Astrocyte of the hippocampus (primary cell): ENCODE measurements around the gene TAF11L13.
"Not testable (repeated sequence)": the region's sequence is repeated elsewhere in the genome, so short reads cannot be mapped to it uniquely, and the experiment has no call there.

Experiments used
- DNase-seq: peaks from one replicate; pipeline ENCODE4 v3.0.0; 2011; ENCODE audit warnings: low read depth, low spot score

Gene TAF11L13

DNA sequence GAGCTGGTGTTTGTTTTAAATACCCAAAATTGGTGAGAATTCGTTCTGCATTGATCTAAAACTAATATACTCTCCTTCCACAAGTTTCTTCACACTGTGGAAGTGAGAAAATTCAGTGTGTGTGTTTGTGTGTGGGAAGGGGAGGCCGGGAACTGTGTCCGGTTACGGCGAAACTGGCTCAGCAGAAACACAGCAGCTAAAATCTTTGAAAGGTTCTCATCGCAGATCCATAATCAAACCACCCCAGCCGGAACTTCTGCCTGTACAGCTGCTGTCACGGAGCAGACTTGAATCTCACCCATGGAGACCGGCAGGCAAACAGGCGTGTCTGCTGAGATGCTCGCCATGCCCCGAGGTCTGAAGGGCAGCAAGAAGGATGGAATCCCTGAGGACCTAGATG lies at the start of gene TAF11L13:
Gene TAF11L13, plus strand, starts transcription at position 301 of the 400 bp plus-strand sequence.
- not testable (repeated sequence) for DNase-seq

DNA sequence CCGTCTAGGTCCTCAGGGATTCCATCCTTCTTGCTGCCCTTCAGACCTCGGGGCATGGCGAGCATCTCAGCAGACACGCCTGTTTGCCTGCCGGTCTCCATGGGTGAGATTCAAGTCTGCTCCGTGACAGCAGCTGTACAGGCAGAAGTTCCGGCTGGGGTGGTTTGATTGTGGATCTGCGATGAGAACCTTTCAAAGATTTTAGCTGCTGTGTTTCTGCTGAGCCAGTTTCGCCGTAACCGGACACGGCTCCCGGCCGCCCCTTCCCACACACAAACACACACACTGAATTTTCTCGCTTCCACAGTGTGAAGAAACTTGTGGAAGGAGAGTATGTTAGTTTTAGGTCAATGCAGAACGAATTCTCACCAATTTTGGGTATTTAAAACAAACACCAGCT lies 46.2 kb upstream of the TAF11L13 start, which contains the start of gene TAF11L7:
Gene TAF11L7, minus strand, starts transcription at position 101 of the 400 bp plus-strand sequence.
- not testable (repeated sequence) for DNase-seq

DNA sequence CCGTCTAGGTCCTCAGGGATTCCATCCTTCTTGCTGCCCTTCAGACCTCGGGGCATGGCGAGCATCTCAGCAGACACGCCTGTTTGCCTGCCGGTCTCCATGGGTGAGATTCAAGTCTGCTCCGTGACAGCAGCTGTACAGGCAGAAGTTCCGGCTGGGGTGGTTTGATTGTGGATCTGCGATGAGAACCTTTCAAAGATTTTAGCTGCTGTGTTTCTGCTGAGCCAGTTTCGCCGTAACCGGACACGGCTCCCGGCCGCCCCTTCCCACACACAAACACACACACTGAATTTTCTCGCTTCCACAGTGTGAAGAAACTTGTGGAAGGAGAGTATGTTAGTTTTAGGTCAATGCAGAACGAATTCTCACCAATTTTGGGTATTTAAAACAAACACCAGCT lies 41.0 kb upstream of the TAF11L13 start, which contains the start of gene TAF11L8:
Gene TAF11L8, minus strand, starts transcription at position 101 of the 400 bp plus-strand sequence.
- not testable (repeated sequence) for DNase-seq

DNA sequence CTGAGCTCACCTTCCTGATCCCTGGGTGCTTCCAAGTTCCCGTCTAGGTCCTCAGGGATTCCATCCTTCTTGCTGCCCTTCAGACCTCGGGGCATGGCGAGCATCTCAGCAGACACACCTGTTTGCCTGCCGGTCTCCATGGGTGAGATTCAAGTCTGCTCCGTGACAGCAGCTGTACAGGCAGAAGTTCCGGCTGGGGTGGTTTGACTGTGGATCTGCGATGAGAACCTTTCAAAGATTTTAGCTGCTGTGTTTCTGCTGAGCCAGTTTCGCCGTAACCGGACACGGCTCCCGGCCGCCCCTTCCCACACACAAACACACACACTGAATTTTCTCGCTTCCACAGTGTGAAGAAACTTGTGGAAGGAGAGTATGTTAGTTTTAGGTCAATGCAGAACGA lies 37.6 kb upstream of the TAF11L13 start, which contains the start of gene TAF11L9:
Gene TAF11L9, minus strand, starts transcription at position 140 of the 400 bp plus-strand sequence.
- DNase-seq: not testable (repeated sequence)

DNA sequence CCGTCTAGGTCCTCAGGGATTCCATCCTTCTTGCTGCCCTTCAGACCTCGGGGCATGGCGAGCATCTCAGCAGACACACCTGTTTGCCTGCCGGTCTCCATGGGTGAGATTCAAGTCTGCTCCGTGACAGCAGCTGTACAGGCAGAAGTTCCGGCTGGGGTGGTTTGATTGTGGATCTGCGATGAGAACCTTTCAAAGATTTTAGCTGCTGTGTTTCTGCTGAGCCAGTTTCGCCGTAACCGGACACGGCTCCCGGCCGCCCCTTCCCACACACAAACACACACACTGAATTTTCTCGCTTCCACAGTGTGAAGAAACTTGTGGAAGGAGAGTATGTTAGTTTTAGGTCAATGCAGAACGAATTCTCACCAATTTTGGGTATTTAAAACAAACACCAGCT lies 34.2 kb upstream of the TAF11L13 start, which contains the start of gene TAF11L10:
Gene TAF11L10, minus strand, starts transcription at position 101 of the 400 bp plus-strand sequence.
- DNase-seq: not testable (repeated sequence)

DNA sequence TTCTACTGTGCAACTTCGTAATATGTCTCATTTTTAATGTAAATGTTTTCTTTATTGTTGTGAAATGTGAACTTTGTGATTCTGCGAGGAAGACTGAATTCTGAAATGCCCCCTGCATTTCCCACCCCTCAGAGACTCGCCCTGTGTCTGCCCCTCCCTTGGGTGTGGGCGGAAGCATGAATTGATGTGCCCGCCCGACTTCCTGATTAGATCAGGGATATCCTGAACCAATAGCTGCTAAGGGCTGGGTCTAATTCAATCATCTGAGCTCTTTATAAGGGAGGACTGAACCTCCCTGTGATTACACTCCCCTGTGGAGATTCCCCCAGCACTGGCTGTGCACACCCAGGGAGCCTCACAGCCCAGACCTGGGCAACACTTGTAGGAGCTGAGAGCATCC lies 28.0 kb upstream of the TAF11L13 start, which contains the start of gene TAF11L11:
Gene TAF11L11, plus strand, starts transcription at position 304 of the 400 bp plus-strand sequence.
- not testable (repeated sequence) for DNase-seq

DNA sequence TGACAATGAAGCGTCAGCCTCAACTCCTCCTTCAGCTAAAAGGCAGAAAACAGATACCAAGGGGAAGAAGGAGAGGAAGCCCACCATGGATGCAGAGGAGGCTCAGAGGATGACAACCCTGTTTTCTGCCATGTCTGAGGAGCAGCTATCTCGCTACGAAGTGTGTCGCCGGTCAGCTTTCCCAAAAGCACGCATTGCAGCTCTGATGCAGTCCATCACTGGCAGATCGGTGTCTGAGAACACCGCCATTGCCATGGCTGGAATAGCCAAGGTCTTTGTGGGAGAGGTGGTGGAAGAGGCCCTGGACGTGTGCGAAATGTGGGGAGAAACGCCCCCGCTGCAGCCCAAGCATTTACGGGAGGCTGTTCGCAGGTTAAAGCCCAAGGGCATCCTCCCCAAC lies 26.9 kb upstream of the TAF11L13 start:
- no peak for DNase-seq

DNA sequence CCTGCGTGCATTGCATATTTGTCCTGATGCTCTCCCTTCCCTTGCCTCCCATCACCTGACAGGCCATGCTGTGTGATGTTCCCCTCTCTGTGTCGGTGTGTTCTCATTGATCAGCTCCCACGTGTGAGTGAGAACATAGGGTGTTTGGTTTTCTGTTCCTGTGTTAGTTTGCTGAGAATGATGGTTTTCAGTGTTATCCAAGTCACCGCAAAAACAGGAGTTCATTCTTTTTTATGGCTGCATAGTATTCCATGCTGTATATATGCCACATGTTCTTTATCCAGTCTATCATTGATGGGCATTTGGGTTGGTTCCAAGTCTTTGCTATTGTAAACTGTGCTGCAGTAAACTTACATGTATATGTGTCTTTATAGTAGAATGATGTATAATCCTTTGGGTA lies 24.4 kb upstream of the TAF11L13 start:
- not testable (repeated sequence) for DNase-seq

DNA sequence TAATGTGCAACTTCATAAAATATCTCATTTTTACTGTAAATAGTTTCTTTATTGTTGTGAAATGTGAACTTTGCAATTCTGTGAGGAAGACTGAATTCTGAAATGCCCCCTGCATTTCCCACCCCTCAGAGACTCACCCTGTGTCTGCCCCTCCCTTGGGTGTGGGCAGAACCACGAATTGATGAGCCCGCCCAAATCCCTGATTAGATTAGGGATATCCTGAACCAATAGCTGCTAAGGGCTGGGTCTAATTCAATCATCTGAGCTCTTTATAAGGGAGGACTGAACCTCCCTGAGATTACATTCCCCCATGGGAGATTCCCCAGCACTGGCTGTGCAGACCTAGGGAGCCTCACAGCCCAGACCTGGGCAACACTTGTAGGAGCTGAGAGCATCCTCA lies 21.8 kb upstream of the TAF11L13 start, which contains the start of gene TAF11L12:
Gene TAF11L12, plus strand, starts transcription at position 301 of the 400 bp plus-strand sequence.
- DNase-seq: not testable (repeated sequence)

DNA sequence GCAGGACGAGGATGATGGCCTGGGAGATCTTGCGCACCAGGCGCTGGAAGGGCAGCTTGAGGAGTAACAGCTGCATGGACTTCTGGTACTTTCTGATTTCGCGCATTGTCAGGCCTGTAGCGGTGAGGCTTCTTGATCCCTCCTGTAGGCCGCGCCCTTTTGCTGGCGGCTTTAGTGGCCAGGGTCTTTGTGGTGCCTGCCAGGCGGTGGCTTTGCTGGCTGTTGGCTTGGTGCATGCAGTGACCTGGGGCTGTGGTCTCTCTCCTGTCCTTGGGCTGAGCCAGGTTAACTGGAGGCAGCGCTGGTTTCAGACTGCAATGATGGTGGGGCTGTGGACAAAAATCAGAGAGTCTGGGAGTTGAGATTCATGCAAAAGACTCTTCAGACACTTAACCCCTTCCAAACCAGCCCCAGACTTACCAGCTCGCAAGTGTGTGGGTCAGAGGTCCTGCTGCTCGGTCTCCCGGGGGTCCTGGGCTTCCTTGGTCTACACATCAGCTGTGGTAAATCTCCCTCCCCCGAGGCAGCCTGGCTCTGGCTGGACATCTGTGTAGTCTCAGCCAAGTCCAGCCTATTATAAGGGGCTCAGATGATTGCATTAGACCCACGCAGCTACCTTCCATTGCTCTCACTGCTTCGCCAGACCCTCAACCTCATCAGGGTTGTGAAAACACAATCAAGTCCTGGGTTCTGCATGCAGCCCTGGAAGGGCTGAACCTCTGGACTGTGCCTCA lies 16.8 kb upstream of the TAF11L13 start:
- DNase-seq: no peak

DNA sequence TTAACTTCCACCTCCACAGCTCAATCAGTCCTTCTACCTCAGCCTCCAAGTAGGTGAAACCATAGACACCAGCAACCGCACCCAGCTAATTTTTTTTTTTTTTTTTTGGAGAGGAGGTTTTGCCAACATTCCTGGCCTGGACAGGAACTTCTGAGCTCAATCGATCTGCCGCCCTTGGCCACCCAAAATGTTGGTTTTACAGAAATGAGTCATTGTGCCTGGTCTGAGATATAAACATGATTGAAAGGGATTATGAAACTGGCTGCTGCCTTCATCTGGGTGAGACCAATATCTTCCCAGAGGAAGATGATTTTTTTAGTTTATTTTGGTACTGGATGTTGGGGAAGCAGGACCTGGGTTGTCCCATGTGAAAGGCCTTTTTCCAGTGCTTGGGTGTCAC lies 12.5 kb upstream of the TAF11L13 start:
- DNase-seq: no peak

DNA sequence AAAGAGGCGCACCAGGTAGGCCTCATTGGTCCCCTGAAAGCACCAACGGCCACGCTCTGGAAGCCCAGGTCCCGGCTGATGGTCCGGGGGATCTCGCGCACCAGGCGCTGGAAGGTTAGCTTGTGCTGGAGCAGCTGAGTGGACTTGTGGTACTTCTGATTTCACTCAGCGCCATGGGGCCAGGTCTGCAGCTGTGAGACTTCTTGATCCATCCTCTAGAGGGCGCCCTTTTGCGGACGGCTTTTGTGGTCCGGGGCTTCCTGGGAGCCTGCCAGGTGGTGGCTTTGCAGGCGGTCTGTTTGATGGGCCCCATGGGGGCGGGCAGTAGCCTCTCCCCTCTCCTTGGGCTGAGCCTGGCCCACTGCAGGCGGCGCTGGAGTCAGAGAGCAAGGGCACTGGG lies 11.3 kb upstream of the TAF11L13 start:
- DNase-seq: no peak

DNA sequence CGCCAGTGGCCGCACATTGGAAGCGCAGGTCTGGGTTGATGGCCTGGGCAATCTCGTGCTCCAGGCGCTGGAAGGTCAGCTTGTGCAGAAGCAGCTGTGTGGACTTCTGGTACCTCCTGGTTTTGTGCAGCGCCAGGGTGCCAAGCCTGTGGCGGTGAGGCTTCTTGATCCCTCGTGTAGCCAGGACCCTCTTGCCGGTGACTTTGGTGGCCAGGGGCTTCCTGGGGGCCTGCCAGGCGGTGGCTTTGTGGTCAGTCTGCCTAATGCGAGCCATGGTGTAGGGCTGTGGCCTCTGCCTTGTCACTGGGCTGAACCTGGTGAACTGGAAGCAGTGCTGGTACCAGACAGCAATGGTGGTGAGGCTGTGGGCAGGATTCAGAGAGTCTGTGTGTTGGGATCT lies 6.2 kb upstream of the TAF11L13 start:
- no peak for DNase-seq

DNA sequence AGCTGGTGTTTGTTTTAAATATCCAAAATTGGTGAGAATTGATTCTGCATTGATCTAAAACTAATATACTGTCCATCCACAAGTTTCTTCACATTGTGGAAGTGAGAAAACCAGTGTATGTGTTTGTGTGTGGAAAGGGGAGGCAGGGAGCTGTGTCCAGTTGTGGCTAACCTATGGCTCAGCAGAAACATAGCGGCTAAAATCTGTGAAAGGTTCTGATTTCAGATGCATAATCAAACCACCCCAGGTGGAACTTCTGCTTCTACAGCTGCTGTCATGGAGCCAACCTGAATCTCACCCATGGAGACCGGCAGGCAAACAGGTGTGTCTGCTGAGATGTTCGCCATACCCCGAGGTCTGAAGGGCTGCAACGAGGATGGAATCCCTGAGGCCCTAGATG lies 2.3 kb downstream of the TAF11L13 start, which contains the start of gene TAF11L14:
Gene TAF11L14, plus strand, starts transcription at position 301 of the 400 bp plus-strand sequence.
- DNase-seq: no peak

DNA sequence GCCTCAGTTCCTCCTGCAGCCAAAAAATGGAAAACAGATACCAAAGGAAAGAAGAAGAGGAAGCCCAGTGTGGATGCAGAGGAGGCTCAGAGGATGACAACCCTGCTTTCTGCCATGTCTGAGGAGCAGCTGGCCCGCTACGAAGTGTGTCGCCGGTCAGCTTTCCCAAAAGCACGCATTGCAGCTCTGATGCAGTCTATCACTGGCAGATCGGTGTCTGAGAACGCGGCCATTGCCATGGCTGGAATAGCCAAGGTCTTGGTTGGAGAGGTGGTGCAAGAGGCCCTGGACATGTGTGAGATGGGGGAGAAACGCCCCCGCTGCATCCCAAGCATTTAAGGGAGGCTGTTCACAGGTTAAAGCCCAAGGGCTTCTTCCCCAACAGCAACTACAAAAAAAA lies 17.3 kb downstream of the TAF11L13 start:
- not testable (repeated sequence) for DNase-seq

DNA sequence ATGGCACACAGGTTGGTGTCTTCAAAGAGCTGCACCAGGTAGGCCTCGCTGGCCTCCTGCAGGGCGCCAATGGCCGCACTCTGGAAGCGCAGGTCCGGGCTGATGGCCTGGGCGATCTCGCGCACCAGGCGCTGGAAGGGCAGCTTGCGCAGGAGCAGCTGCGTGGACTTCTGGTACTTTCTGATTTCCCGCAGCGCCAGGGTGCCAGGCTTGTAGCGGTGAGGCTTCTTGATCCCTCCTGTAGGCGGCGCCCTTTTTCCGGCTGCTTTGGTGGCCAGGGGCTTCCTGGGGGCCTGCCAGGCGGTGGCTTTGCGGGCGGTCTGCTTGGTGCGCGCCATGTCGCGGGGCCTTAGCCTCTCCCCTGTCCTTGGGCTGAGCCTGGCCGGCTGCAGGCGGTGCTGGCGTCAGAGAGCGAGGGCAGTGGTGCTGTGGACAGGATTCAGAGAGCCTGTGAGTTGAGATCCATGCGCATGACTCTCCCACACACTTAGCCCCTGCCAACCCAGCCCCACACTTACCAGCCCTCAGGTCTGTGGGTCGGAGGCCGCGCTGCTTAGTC lies 23.4 kb downstream of the TAF11L13 start:
- DNase-seq: not testable (repeated sequence)

DNA sequence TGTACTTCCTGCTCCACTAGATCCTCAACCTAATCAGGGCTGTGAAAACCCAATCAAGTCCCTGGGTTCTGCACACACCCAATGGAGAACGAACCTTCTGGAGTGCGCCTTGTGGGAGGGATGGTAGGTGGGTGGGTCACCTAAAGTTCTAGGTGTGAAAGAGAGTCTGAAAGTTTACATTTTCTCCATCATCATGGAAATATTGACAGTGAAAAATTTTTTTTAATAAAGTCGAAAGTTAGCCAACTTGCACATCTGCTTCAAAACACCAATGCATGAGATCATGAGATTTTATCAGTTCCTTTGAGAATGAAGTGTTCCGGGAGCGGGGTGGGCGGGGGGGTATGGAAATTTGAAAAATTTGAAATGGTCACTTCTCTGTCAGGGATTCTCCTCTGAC lies 24.0 kb downstream of the TAF11L13 start:
- DNase-seq: no peak

DNA sequence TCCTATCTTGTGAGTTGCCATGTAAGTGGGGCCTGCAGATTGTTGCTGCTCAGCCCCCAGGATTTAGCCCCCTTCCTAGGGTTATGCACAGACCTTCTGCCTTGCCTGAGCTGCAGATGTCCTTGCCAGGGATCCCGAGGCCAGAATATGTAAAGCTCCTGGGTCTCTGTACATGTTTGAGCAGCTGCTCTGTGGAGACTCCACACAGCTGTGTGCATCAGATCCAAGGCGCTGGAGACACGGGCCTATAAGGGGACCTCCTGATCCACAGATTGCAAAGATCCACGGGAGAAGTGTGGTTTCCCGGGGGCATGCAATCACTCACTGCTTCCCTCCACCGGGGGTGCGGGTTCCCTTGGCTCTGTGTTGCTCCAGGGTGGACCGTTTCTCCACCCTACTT lies 31.3 kb downstream of the TAF11L13 start:
- no peak for DNase-seq

DNA sequence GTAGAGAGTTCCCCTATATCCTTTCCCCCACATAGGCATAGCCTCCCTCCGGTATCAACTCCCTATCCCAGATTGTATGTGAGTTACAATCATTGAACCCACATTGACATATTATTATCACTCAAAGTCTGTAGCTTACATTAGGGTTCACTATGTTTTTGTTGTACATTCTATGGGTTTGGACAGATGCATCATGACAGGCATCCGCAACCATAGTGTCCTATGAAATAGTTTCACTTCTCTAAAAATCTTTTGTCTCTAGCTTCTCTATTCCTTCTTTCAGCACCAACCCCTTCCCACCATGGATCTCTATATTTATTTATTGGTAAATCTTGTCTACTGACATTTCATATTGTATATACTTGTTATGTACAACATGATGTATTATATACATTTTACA lies 33.9 kb downstream of the TAF11L13 start:
- DNase-seq: no peak

DNA sequence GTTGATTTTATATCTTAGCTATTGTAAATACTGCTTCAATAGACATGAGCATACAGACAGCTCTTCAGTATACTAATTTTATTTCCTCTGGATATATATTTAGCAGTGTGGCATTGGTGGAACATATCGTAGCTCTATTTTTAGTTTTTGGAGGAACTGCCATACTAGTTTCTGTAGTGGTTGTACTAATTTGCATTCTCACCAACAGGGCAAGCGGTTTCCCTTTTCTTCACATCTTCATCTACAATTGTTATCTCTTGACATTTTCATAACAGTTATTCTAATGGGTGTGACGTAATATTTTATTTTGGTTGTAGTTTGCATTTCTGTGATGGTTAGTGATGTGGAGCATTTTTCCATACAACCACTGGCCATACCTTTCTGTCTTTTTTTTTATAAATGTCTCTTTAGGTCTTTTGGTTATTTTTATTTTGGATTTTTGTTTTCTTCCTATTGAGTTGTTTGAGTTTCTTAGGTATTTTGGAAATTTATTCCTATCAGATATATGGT lies 34.9 kb downstream of the TAF11L13 start:
- DNase-seq: no peak

DNA sequence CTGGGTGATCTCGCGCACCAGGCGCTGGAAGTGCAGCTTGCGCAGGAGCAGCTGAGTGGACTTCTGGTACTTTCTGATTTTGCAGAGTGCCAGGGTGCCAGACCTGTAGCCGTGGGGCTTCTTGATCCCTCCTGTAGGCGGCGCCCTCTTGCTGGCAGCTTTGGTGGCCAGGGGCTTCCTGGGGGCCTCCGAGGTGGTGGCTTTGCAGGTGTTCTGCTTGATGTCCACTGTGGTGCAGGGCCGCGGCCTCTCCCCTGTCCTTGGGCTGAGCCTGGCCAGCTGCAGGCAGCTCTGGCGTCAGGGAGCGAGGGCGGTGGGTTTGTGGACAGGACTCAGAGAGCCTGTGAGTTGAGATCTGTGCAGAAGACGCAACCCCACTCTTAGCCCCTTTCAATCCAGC lies 38.5 kb downstream of the TAF11L13 start:
- DNase-seq: no peak

DNA sequence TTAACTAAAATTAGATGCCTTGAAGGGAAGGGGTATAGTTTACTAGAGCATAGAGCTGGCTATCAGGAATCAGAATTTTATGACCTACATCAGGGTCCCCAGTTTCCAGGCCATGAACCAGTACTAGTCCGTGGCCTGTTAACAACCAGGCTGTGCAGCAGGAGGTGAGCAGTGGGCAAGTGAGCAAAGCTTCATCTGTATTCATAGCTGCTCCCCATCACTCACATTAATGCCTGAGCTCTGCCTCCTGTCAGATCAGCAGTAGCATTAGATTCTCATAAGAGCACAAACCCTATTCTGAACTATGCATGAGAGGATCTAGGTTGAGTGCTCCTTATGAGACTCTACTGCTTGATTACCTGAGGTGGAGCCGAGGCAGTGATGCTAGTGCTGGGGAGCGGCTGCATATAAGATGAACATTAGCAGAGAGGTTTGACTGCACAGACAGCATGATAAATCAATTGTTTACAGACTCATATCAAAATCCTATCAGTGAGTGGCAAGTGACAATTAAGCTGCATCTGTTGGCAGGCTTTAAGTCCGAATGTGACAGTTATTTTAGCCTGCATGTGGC lies 47.0 kb downstream of the TAF11L13 start:
- no peak for DNase-seq
